Cardiac fibroblast (primary cell): ENCODE measurements around the gene TANGO2.

ENCODE experiments used
- DNase-seq, 2 donors: peaks; one replicate each; pipeline versions ENCODE4 v3.0.0 to v3.0.0-alpha.2; 2010; ENCODE audit warnings: low read depth in 2 of 2
- H3K4me3 ChIP-seq, 2 donors: replicated peaks in 1 of 2; 1 replicate in 1 of 2; 2 replicates in 1 of 2; pipeline ENCODE4 v1.5.1; 2011; ENCODE audit warnings: low read depth in 2 of 2, low read length in 2 of 2, mild to moderate bottlenecking in 2 of 2, moderate library complexity in 1 of 2
- CTCF ChIP-seq: IDR thresholded peaks from one replicate; pipeline ENCODE4 v1.5.1; 2011; ENCODE audit warnings: low read depth, mild to moderate bottlenecking, low read length, inconsistent platforms

The TANGO2 gene

GRCh38 chr22:19984201-19984753 lies 36.6 kb upstream of the TANGO2 start:
- no peak for TF ChIP-seq CTCF

GRCh38 chr22:19984851-19985811 lies 35.8 kb upstream of the TANGO2 start:
- H3K4me3 ChIP-seq = no peak overlapping the region
- TF ChIP-seq CTCF = no peak
- DNase-seq = no peak

More at GRCh38 chr22:19984201-19984753, 36.6 kb upstream of the TANGO2 start:
- no peak overlapping the region for H3K4me3 ChIP-seq
- DNase-seq = peak in 1 of 2 donors; percentile 76

- TF ChIP-seq CTCF = no peak
- no peak for DNase-seq
- peak overlapping the region; percentile 59 to 66 for H3K4me3 ChIP-seq
Measured at GRCh38 chr22:19986011-19986409, 34.9 kb upstream of the TANGO2 start.

GRCh38 chr22:19986410-19987341 lies 34.2 kb upstream of the TANGO2 start:
- DNase-seq = peak; percentile 64 to 76
- TF ChIP-seq CTCF = no peak
- H3K4me3 ChIP-seq = peak overlapping the region; percentile 59 to 66

- no peak for DNase-seq
- no peak overlapping the region for H3K4me3 ChIP-seq
- no peak for TF ChIP-seq CTCF
Measured at GRCh38 chr22:19987394-19988306, 33.3 kb upstream of the TANGO2 start.
